Measurements from ENCODE around the gene LMOD3.

LMOD3 gene

DNA sequence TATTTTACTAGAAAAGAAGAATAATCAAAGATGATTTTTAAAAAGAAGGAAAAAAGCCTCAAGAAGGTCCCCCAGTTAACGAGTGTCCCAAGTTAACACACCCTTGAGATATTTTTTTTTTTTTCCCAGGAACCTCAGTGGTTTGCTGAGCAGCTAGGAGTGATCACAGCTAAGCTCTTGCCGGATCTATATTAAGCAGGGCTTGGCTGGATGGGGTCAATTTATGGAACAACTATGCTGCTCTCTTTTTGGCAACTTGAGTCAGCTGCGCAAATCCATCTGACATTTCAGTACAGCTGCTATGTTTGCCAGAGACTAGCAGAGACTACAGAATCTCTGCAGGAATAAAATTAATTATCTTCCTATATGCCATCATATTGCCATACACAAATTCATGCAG lies at the start of gene LMOD3:
Gene LMOD3 (minus strand): TSS at position 193 of the 400 bp plus-strand sequence. CDS start 209 bp downstream, outside the sequence.
- no peak for DNase-seq

DNA sequence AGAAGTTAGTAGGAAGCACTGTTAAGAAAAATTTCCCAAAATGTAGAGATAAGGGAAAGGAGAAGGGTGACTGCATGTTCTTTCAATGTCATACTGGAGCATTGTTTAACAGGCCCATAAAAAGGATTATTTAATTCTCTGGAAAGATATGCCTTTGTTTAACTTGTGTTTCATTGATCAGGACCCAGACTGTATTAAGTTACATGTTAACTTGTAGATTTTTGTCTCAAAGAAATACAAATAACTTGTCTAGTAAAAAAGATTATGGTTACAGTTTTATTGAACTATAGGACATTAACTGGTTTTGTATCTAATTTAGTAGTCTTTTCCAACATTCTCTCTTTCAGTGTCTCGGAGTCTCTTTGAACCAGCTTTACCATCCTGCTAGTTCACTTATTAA lies 49.7 kb upstream of the LMOD3 start:
- no peak for DNase-seq

DNA sequence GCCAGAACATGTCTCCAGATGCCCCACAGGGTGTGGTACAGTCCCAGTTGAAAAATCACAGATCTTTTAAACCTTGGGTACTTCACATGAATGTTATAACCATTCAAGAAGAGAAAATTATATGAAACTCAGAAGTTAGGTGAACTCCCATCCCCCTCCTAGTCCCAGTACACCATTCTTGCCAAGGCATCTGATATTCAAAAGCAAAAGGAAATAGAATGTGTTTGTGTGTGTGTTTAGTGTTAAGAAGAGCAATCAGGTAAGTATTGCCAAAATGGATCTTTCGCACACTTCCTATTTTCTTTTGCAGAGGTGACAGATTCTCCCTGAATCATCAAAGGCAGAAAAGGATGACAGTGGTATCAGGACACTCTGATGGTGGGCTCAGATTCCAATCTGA lies 44.1 kb upstream of the LMOD3 start:
- no peak for DNase-seq

DNA sequence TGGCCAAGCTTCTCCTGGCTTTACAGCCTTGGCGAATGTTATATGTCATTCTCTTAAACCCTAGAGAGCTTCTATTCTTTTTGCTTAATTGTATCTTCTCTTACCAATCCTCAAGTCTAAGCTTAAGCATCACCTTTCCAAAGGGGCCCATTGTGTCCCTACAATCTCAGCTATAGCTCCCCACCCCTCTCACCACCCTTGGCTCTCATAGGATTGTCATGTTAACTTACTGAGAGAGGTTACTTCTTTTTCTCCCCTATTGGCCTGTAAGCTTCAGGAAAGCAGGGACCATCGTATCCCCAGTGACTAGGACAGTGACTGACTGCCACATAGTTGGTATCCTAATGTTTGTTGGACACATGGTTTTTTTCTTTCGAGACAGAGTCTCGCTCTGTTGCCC lies 43.3 kb upstream of the LMOD3 start:
- no peak for DNase-seq

DNA sequence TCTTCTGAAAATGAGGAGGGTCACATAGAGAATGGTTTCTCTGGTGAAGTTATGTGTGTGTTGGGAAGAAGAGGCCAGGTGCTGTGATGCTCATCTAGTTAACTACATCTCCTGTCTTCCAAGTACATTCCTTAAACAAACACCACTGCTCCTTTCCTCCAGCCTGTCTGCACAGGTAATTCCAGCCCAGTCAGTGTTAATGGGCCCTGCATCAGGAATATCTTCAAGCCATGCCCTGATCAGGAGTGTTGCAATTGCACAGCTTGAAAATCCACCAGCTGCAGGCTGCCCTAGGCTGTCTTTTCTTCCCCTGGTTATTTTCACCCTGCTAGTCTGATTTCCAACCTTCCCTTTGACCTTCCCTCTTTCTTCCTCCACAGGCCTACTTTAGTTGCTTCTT lies 41.9 kb upstream of the LMOD3 start:
- DNase-seq, result no peak

DNA sequence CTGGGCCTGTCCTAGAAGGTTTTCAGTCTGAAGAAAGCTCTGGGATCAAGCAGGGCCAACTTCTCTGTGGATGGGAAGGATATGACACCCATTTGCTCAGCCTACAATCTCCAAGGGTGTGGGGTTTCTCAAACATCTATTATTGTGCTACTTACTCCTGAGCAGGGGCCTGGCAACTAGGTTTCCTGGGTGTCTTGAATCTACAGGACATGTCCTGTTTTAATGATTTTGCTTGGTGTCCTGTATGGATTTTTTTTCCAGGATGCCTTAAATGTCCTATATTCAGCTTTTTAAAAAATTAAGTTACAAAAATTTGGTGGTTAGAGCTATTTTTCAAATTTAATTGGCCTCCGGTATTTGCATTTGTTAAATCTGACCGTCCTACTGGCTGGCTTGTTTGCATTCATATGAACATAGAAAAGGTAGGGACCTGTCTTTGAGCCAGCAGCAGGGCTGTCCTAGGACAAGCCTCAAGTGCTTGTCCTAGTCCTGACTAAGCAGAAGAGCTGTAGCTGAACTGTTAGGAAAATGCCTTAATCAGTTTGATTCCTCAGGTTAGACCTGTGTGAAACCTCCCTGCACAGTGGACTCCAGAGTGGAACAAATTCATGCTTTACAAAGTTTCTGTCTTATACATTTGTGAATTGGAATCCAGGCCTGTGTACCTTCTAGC lies 40.0 kb upstream of the LMOD3 start:
- no peak for DNase-seq

DNA sequence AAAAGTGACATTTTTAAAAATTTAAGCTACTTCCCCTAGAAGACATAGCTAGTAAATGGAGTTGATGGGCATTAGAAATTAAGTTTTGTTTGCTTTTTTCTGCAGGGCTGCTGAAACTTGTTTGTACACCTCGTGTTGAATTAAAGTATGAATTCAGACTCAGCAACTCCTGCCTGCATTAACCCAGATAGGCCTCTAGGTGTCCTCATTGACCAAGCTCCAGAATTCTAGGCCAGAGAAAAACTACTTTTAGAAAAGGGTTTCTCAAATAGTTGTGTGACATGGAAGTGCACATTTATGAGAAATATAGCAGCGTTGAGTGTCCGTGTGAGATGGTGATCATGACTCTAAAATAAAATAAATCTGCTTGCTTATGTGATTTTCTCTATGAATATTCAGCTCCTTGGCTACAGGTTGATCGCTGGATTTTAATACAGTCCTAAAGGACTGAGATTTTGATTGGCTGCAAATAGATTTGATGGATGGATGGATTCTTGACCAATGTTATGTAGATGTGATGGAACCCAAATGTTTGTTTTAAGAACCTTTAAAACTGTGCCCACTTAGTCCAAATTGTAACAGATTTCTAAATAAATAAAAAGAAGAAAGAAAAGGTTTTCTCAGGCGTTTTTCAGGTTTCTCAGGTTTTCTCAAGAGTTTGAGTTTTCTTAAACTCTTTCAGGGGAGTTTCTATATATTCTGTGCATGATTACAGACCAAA lies 39.4 kb upstream of the LMOD3 start:
- DNase-seq, result peak; percentile 28

DNA sequence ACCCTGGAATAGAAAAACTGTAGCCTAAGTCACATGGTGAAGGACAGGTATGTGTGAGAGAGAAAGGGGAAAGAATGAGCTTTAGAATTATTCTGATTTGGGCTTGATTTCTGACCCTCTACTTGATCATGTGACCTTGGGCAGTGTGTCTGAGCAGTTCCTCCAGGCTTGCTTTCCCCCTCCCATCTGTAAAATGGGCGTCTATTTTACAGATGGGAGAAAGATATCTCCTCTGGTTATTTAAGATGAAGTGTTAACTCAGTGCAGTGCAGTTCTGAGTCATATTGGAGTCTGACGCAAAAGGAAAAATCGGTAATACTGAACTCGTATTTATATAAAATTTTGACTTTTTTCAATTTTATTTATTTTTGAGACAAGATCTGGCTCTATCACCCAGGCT lies 38.1 kb upstream of the LMOD3 start:
- DNase-seq, result no peak

DNA sequence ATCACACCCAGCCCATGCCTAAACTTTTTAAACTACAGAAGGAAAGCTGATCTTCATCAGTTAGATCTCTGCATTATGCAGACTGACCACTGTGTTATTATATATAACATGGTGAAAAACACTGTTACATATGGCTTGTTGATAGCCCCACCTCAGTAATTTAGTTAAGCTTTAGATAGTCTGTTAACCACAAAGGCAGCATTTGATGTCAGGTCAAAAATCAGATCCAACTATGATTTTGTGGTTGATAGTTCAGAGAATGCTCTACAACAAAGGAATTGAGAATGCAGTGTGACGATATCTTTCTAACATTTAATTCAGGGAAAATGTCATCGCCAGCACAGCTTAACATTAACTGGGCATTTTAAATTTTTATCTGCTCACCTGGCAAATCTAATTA lies 37.7 kb upstream of the LMOD3 start:
- no peak for DNase-seq

DNA sequence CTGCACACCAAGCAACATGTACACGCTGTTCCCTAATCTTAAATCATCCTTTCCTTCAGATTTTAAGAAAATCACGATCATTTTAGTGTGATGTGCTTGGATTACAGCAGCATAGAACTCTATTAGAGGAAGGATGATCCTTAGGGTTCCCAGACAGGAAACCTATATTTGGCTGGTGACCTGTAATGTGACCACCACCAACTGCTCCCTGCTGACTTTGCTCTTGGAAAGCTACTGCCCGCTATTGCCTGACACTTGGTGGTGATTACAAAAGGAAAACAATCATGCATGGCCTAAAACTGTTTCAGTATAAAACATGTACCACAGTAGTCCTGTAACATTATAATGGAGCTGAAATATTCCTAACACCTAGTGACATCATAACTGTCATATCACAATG lies 27.2 kb upstream of the LMOD3 start:
- no peak for DNase-seq

DNA sequence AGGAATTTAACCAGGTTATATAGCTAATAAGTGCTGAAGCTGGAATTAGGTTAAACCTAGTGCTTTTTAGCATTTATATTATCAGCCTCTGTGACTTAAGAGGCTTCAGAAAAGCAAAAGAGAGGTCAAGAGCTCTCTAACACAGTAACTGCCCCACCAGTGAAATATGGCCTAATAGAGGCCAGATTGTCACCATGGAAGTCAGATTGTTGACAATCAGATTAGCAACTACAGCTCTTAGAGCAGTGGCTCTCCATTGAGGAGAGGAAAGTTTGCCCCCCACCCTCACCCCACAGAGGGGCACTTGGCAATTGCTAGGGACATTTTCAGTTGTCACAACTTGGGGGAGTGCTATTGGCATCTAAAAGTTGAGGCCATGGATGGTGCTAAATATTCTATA lies 23.3 kb upstream of the LMOD3 start:
- DNase-seq, result no peak

DNA sequence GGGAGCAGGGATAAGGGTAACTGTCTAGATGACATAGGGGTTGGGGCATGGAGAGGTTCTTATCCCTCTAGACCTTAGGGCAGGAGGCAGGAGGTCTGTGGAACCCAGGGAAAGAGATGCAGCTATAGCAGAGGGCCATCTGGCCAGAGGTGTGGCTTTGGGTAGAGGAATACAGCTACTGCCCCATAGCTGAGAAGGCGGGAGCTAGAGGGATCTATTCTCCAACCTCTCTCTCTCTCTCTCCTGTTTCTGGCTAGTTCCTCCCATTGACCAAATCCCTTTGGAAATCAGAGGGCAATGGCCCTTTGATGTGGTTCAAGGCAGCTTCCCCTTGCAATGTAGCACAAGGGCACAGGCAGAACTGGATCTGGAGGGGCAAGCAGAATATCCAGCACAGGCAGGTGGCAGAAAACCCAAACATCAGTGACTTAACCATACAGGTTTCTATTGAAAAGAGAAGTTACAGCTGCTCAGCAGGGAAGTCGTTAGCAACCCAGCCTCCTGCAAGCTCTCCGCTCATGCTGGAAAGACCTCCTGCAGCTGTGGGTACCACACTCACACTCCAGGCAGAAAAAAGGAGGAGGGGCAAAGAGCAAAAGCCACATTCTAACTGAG lies 22.3 kb upstream of the LMOD3 start:
- DNase-seq, result peak; percentile 44

DNA sequence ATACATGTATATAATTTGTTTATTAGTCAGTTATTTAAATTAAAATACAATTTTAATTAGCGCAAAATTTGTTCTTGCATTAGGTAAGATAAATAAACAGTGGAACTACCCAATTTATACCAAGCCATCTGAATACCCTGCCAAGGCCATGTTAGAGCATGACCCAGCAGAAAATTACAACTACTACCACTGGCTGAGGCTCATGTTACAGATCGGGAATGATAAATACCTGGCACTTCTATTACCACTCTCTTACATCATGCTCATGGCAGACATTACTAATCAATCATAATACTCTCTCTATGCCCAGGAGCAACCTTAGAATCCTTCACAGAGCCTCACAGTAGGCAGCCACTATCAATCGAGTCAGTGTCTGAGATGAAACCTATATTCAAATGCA lies 21.2 kb upstream of the LMOD3 start:
- DNase-seq, result no peak

DNA sequence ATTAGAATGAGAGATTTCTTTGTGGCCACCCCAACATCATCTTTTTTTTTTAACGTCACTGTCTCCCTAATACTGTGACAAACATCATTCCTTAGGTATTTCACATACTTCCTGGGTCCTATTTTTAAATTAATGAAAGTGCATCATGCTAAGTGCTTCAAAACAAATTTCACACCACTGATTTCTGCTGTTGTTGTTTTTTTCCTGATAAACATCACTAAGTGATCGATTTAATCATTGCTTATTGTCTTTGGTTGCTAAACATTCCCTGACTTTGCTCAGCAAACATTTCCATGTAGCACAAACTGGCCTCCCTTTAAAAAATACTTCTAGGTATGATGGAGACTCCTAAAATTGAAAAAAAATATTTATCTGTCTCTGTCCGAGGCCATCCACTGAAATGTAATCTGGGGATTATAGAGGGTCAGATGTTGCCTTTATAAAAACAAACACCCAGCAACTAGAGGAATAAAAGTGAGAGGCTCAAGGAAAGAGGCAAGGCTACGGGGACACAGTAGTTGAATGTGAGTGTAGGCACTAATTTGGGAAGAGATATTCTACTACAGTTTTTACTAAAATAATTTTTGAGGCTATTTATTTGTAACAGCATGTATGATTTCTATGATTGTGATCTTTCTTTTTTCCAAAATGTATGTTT lies 20.5 kb upstream of the LMOD3 start:
- no peak for DNase-seq

DNA sequence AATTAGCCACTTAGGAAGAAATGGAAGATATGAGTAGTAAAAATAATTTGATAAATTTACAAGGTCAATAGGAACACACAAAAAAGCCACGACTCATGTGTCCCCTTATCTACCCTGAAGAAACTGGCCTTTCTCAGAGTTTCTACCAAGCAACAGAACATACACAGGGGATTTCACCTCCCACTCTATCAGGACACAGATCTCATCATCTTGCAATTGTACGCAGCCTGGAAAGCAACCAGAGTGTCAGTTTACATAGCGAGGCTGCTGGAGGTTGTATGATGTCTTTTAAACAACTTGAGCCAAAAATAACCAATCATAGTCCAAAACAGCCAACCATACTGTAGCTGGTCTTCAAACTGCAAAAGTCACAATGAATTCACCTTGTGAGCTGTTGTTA lies 19.7 kb upstream of the LMOD3 start:
- no peak for DNase-seq

DNA sequence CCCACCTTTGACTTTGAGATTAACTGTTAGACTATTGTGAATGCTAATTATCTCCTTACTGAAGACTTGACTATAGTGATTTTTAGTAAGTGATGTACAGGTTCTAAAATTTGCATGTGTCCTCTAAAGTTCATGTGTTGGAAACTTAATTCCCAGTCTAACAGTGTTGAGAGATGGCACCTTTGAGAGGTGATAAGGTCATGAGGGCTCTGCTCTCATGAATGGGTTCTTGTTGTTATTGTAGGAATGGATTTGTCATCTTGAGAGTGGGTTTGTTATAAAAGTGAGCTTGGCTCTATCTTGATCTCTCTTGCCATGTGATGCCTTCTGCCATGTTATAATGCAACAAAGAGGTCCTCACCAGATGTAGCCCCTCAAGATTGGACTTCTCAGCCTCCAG lies 18.9 kb upstream of the LMOD3 start:
- DNase-seq, result no peak

DNA sequence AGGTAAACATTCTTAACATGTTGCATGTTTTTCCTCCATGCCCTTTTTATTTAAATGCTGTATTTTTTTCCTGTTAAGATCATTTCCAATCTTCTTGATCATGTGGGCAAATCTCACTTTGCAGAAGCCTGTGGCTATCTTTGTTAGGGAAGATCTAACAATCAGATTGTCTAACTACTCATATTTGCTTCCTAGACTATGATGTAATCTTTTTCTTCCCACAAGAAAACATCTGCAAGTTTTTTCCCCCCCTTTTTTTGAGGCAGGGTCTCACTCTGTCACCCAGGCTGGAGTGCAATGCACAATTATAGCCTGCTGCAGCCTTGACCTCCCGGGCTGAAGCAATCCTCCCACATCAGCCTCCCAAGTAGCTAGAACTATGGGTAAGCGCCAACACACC lies 15.0 kb upstream of the LMOD3 start:
- no peak for DNase-seq

DNA sequence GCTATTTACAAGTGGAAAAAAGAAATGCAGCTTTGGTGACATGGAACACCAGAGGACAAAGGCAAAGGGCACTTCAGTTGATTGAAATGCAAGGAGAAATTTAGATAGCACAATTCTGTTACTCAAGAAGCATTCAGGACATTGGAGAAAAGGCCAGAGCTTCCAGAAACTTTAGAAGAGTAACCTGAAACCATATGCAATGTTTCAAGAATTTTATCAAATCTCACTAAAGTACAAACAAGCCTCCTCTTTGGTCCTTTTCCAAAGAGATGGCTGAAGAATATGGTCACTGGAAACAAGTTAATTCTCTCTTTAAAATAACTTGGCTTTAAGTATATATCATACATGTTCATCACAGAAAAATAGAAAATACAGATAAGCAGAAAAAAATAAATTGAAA lies 14.6 kb upstream of the LMOD3 start:
- no peak for DNase-seq

DNA sequence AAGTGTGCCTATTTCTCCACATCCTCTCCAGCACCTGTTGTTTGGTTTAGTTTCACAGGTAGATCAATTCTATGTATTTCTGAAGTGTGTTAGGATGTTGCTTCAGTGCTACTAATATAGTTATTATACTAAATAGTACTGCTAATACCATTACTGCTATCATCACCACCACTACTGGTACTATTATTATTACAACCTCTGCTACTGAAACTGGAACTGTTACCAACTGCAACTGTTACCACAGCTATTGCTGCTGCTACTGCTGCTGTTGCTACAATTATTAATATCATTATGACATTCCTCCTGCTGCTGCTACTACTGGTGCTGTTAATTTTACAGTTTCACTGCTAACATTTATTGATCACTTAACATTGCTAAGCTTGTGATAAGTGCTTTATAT lies 8.3 kb upstream of the LMOD3 start:
- no peak for DNase-seq

DNA sequence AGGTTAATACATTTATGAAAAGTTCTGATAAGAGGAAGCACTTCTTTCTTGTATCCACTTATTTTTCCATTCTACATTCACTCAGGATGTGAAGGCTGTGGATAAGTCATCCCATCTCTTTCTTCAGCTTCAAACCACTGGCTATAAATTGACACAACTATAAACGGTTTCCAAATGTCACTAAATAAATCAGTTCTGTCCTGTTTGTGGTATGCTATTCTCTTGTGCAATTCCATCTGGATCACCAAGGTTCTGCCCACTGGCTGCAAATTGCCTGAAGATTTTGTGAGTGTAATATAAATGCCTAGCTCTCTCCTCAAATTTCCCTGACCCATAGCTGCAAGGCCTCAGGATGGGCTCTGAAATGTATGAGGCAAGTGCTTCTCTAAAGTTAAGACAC lies 7.1 kb upstream of the LMOD3 start:
- no peak for DNase-seq

DNA sequence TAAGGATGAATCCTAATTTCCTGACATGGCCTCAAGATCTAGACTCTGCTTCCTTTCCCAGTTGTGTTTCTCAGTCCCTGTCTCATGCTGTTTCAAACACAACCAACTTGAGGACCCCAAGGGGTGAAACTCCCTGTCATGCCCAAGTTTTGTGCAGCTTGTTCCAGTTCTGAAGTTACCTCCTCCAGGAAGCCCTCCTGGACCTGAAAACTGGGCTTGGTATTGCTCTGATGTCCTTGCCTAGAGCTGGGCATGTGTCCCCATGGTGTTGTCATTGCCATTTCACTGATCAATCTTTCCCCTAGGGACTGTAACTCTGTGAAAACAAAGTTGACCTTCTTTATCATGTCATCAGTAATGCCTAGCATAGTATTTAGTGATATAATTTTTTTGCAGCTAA lies 6.1 kb upstream of the LMOD3 start:
- no peak for DNase-seq

DNA sequence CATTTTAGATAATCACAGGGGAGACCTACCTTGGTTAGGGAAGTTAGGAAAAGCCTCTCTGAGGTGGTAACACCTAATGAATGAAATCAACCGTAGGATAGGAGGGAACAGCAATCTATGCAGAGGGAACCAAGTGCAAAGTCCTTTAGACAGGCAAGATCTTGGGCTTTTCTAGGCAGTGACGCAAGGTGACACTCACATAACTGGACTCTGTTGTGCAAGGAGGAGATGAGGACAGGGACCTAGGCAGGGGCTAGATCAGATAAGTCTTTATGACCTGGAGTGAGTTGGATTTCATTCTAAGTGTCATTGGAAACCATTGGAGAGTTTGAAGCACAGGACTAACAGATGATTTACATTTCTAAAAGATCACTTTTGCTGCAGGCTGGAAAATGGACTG lies 4.6 kb upstream of the LMOD3 start:
- DNase-seq, result no peak

DNA sequence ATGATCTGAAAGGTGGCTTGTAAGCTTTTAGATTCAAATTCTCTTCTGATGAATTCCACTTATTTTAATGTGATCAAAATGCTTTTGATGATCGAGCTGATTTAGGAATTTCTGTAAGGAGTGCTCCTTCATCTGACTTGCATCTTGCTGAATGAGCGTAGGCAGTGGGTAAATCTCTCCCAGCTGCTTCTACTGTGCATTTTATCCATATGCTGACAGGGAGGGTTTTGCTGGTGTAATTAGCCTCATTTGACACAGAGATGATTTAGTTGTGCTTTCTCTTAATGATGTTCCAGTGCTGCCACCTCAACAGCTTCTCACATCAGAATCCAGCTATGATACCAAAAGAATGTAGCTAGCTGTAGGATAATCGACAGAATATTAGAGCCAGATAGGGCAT lies 3.8 kb upstream of the LMOD3 start:
- no peak for DNase-seq

DNA sequence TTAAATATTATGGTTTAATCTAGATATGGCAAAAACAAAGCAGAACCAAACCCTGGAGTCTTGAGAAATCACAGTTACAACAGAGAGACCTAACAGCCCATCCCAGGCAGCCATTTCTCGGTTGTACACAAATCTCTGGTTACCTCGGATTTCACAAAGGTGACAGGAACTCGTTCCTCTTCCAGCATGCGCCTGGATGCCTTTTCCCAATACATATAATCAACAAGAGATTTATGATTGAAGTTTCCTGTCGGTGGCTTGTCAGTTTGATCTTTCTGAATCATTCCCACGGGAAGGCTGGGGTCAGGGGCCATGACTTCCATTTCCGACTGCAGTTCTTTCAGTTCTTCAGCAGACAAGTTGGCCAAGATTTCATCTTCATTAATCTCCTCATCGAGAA lies 445 bp downstream of the LMOD3 start:
- no peak for DNase-seq
